HG03066 (cell line): ENCODE results near the gene DRD4.

ENCODE experiments used
- ATAC-seq: cut with Tn5 transposase; IDR thresholded peaks from one replicate; pipeline ENCODE4 v1.9.1; 2021; ENCODE audit warnings: low read depth; ENCODE audit not compliant: unreplicated experiment

Gene DRD4

DNA sequence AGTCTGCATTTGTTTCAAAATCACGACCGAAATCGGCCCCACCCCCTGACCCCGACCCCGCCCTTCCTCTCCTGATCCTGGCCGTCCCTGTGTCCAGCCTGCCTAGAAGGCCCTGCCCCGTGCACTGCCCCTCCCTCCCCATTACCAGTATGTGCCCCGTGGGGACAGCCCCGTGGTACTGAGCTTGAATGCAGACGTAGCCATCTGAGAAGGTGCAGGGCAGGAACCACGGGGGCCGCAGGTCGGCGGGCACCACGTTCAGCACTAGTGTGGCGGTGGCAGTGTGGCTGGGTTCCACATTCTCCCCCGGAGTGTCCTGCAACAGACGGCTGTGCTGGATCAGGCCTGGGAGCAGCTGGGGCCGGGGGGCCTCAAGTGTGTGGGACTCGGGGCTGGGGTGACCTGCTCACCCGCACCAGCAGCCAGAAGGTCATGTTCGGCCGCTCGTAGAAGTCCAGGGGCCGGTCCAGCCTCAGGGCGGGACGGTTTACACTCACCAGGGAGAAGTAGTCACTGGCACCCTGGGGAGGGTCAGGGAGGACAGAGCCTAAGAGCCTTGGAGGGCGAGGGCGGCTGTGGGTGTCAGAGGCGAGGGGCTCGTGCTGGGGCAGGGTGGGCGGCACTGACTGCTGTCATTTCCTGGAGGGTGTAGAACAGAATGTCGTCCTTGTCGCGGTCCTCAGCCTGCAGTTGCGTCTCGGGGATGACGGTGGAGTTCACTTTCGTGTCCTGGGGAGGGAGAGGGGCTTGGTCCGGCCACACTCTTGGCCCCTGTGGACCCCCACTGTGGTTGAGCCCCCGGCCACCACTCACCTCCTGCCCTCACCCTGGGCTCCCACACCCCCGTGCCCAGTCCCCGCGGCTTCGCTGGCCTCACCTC, 15.9 kb upstream of the DRD4 start:
- no peak for ATAC-seq

DNA sequence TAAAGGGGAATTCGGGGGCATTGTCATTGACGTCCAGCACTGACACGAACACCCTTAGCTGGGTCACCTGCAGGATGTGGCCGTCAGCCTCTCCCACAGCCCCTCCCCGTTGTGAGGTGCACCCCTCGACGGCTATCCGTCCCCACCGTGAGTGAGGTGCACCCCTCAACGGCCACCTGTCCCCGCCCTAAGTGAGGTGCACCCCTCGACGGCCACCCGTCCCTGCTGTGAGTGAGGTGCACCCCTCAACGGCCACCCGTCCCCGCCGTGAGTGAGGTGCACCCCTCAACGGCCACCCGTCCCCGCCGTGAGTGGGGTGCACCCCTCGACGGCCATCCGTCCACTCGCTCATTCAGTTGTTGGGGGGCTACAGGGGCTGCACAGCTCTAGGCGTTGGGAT, 15.2 kb upstream of the DRD4 start:
- no peak for ATAC-seq

DNA sequence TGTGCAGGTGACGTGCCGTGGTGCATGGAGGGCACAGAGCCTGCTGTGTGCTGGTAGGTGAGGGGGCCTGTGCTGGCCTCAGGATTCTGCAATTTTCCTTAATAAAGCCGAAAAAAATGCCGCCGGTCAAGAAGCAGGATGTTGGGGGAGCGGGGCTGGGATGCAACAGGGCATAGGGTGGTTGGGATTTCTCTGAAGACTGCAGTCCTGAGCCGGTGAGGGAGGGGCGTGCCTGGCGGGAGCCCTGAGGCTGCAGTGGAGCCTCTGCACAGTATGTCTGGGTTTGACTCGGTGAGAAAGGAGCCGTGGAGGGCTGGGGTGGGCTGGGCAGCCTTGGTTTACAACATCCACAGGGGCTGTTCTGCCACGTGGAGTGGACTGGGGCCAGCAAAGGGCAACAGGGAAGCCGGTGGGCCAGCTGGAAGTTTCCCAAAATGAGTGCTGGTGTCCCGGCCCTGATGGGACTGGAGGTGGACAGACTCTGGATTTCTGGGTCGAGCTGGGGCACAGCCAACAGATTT, 13.7 kb upstream of the DRD4 start:
- no peak for ATAC-seq

DNA sequence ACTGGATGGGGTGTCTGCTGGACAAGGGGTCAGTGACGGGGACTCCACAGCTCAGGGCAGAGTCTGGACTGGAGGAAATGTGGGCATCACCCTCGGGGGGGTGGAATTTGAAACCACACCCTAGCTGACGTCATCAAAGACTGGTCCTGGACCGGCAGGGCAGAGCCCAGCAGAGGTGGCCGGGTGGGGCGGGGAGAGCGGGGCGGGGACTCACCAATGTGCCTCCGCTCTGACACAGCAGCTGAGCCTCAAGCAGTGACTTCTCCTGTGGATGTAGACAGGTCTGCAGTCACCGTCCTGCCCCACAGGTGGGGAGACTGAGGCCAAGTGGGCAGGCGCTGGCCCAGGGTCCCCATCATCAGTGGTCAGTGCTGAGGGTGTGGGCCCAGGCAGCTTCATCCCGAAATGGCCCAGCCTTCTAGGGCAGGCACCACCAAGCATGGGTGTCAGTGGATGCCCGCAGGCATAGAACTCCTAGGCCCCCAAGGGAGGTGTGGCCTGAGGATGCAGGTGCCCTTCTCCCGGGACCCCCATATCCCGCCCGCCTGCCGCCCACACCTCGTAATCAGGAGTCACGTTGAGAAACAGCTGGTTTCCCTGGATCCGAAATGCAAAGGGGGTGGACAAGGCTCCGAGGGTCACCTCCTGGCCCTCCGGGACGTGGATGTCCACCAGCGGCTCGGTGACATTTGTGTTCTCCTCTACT, 12.9 kb upstream of the DRD4 start:
- no peak for ATAC-seq

DNA sequence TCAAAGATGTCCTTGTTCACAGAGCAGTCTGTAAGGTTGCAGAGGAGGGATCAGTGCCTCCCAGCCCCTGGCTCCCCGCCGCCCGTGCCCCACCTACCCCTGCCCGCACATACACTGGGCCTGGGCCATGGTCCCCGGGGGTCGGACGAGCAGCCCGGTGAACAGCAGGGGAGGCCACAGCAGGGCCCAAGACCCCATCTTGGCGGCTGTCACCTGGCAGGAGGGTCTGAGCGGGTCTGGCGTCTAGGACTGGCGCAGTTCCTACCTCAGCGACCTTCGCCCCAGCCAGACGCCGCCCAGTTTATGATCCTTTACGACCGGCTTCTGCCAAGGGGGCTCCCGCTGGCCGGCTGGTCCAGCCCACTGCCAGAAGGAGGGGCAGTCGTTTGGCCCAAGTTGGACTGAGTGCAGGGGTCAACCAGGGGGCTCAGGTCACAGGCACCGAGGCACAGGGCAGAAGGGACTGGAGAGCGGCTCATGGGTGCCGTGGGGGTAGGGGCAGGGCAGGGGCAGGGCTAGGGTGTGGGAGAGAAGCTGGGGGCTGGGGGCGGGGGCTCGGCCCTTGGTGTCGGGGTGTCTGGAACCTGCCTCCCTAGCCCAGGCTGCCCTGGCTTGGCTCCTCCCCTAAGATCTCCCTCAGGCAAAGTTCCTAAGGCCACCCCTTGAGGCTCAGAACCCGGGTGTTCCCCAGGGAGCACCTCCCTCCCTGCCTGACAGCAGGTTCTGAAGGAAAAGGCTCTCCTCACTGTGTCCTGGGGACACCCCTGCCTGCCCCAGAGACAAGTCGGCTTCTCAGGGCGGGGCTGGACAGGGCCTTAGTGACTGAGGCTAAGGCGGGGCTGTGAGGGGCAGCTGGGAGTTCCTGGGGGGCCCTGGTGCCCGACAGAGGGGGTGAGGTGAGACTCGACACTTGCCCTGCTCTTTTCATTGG, 12.1 kb upstream of the DRD4 start, which contains the start of gene CDHR5:
Gene CDHR5, minus strand, starts transcription at position 251 of the 931 bp plus-strand sequence. Its CDS starts 53 bp downstream, at position 198.
- no peak for ATAC-seq

DNA sequence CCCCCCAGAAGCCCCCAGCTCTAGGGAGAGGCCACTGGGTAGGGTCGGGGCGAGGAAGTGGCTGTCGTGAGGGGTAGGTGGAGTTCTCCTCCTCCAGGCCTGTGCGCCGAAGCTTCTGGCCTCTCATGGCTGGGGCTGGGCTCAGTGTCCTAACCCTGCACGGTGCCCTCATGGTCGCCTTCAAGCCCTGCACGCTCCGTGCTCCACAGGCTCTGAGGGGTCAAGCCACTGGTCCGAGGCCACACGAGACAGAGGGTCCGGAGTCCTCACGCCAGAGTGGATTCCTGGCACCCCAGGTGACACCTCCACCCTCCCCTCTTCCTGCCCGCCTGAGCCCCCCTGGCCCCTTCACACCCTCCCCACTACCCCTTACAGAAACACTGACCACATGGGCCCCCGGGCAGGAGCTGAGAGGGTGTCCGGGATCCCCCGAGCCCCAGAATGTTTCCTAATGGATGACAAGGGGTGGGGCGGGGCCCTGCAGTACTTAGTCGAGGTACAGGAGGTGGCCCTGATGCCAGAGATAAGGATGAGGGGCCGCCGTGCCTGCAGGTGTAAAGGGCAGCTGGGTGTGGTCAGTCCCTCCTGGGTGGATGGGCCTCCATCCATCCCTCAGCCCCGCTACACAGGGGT, 11.3 kb upstream of the DRD4 start:
- no peak for ATAC-seq

DNA sequence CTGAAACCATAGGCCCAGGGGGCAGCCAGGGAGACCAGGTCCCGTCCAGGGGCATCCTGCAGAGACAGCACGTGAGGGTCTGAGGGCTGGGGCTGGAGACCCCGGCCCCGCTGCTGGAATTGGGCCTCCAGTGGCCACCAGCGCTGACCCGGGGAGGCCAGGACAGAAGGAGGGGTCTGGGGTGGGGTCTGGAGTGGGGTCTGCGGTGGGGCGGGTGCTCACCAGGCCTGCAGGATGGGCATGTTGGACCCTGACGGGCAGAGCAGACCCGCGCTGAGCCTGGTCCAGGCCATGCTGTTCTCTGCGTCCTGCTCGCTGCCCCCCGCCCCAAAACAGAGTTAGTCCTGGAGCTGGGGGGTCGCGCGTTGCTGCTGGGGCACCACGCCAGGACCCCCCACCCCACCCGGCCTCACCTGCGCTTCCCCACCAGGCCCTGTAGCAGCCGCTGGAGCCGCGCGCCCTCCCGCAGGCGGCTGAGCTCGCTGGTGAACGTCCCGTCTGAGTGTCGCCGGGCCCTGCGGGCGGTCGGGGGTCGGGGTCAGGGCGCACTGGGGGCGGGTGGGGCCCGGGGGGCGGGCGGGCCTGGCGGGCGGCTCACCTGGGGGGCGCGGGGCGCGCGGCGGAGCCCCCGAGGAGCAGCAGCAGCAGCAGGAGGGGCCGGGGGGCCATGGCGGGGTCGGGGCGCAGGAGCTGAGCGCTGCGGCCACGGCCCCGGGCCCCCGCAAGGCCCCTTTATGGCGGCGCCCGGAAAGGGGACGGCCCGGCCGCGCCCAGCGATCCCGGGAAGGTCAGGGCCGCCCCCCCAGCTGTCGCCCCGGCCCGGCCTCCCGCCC, 10.4 kb upstream of the DRD4 start, which contains the start of gene SCT:
Gene SCT, minus strand, starts transcription at position 707 of the 833 bp plus-strand sequence. Its CDS starts 38 bp downstream, at position 669.
- no peak for ATAC-seq

DNA sequence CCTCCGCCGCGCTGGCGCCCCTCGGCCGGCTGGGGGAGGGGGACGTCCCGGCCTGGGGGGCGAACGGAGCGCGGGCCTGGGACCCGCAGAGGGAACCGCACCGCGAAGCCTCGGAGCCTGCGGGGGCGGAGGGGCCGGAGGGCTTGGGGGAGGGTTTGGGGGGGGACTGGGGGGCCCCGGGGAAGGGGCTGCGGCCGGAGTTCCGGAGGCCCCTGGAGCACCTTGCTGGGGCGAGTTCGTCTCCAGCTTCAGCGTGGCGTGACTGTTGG, 9.8 kb upstream of the DRD4 start:
- ATAC-seq = no peak

DNA sequence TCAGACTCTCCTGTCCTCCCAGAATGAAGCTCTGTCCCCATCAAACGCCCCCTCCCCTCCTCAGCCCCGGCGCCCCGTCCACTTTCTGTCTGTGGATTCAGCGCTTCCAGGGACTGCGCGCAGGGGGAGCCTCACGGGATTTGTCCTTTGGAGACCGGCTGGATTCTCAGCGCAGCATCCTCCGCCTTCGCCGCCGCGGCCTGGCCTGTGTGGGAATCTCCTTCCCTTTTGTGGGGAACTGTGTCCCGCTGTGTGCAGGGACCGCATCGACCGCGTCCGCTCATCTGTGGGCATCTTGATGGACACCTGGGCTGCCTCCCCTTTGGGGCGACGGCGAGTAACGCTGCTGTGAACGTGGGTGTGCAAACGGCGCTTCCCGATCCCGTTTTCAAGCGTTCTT, 9.0 kb upstream of the DRD4 start:
- no peak for ATAC-seq

DNA sequence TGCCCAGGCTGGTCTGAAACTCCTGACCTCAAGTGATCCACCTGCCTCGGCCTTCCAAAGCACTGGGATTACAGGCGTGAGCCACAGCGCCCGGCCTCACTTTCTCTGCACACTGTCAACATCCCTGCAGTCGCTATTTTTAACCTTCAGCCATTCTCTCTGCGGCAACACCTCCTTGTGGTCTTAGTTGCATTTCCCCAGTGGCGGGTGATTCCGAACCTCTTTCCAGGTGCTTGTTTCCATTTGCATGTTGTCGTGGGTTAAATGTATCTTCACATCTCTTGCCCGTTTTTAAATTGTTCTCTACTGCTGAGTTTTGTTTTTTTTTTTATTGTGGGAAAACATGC, 7.9 kb upstream of the DRD4 start:
- no peak for ATAC-seq

DNA sequence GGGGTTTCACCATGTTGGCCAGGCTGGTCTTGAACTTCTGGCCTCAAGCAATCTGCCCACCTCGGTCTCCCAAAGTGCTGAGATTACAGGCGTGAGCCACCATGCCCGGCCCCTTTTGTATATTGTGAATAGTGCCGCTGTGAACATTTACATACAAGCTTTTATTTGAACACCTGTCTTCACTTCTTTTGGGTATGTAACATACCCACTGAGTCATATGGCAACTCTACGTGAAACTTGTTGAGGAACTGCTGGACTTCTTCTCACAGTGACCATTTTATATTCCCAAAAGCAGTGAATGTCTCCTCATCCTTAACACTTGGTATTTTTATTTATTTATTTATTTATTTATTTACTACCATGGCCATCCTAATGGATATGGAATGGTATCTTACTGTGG, 6.2 kb upstream of the DRD4 start:
- no peak for ATAC-seq

DNA sequence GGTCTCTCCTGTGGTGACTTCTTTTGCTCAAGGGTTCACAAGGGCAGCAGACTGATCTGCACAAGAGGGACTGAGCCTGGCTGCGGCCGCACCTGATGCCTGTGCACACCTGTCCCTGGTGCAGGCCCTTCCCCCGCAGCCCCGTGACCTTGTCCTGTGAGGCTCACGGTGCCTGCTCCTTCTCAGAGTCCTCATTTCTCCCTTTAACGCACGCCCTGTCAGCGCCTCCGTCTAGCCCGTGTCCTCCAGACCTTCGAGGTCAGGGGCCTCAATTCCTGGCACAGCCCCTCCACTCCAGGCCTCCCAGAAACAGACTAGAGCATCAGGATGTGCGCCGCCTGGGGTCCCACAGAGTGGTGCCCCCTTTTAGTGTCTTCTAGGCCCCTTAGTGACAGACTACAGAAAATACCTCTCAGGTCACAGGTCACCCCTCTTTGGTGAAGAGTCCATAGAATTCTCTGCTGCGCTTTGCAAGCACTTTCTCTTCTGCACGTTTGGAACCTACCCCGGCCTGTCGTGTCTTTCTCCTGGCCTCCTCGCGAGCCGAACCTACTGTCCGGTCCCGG, 1.0 kb upstream of the DRD4 start:
- no peak for ATAC-seq

DNA sequence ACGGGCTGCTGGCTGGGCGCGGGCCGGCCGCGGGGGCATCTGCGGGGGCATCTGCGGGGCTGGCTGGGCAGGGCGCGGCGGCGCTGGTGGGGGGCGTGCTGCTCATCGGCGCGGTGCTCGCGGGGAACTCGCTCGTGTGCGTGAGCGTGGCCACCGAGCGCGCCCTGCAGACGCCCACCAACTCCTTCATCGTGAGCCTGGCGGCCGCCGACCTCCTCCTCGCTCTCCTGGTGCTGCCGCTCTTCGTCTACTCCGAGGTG, 194 bp downstream of the DRD4 start:
- no peak for ATAC-seq

DNA sequence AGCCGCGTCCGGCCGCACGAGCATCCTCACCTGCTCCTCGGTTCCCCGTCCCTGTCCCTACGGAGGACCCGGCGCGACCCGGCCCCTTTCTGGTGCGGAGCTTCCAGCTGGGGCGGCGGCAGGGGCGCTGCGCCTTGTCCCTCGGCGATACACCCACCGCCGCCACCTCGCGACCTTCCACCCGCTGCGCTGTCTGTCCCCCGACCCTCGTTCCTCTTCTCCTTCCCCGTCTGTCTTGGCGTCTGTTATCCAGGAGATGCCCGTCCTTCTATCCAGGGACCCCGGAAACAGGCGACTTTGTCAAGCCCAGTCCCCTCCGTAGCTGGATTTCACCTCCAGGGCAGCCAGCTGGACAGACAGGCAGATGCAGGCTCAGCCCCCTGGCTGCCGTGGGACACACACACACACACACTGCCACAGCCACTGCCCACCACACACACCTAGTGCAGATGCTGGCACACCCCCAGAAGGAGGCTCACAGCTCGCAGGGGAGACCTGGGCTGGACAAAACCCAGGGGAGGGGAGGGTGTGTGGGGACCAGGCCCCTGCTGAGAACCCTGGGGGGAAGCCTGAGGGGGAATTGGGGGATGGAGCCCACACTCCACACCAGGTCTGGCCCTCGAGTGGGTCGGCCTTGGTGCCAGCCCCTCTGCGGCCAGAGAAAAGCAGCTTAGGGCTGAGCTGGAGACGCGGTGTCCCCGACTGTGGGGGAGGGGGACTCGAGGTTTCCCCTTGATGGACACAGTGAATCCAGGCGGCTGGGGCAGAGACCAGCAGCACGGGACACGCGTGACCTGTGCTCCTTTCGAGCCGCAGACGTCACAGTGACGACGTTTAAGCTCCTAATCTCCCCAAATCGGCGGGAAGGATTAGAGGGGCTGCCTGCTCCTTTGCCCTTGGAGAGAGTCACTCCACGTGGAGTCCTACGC, 788 bp downstream of the DRD4 start:
- ATAC-seq = no peak

DNA sequence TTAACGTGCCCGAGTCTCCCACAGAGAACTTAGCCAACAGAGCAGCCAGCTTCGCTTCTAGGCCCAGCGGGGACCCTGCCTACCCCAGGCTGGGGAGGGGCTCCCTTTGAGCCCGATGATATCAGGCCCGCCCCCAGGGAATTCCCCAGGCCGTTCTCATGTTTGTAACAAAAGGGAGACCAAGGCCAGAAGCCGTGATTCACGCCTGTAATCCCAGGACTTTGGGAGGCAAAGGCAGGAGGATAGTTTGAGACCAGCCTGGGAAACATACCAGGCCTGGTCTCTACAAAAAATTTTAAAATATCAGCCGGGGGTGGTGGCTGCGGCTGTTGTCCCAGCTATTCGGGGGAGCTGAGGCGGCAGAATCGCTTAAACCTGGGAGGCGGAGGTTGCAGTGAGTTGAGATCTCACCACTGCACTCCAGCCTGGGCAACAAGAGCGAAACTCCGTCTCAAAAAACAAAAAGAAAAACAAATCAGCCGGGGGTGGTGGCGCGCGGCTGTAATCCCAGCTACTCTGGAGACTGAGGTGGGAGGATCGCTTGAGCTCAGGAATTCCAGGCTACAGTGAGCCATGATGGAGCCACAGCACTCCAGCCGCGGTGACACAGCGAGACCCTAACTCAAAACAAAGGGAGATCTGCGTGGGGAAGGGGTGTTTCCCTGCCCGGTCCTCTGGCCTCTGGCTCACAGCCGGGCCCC, 1.7 kb downstream of the DRD4 start:
- ATAC-seq = no peak

DNA sequence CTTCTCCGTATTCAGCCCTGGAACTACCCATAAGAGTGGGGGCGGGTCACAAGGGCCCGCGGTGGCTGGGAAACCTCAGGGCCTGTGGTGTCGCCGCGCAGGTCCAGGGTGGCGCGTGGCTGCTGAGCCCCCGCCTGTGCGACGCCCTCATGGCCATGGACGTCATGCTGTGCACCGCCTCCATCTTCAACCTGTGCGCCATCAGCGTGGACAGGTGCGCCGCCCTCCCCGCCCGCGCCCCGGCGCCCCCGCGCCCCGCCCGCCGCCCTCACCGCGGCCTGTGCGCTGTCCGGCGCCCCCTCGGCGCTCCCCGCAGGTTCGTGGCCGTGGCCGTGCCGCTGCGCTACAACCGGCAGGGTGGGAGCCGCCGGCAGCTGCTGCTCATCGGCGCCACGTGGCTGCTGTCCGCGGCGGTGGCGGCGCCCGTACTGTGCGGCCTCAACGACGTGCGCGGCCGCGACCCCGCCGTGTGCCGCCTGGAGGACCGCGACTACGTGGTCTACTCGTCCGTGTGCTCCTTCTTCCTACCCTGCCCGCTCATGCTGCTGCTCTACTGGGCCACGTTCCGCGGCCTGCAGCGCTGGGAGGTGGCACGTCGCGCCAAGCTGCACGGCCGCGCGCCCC, 2.4 kb downstream of the DRD4 start:
- ATAC-seq = no peak

DNA sequence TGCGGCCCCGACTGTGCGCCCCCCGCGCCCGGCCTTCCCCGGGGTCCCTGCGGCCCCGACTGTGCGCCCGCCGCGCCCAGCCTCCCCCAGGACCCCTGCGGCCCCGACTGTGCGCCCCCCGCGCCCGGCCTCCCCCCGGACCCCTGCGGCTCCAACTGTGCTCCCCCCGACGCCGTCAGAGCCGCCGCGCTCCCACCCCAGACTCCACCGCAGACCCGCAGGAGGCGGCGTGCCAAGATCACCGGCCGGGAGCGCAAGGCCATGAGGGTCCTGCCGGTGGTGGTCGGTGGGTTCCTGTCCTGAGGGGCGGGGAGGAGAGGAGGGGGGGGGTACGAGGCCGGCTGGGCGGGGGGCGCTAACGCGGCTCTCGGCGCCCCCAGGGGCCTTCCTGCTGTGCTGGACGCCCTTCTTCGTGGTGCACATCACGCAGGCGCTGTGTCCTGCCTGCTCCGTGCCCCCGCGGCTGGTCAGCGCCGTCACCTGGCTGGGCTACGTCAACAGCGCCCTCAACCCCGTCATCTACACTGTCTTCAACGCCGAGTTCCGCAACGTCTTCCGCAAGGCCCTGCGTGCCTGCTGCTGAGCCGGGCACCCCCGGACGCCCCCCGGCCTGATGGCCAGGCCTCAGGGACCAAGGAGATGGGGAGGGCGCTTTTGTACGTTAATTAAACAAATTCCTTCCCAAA, 3.1 kb downstream of the DRD4 start:
- ATAC-seq = no peak
